Measurements from ENCODE around the gene ACBD3. TPM values are rescaled to one million over a fixed set of nuclear protein-coding genes. Genes with fewer than 3 reads are reported as not detected.
A peak's percentile ranks its signal among the peaks of the same experiment; 100 is the strongest.

Gene ACBD3
- total RNA-seq, 1 donor = 80.3 TPM

DNA sequence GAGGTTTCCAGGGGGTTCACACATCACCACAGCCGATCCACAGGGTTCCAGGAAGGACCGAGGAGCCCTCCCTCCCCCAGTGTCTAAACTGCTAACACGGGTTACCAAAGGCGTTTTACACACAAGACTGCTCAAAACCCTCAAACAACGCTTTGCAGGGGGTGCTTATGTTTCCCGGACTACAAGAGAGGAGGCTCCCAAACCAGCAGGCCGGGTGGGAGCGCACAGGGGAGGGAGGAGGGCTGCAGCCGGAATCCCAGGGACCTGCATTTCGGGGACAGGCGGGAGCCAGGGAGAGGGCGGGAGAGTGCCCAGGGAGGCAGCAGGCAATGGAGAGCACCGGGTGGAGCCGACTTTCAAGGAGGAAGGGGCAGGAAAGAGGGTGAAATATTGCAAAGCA lies 50.8 kb downstream of the ACBD3 start:
- no peak for TF ChIP-seq CTCF (IDR thresholded peaks at IDR 0.05; ENCODE audit: extremely low read depth, low read depth, low read length)
- no peaks in the 10 kb centered on the region for H3K79me2 ChIP-seq (ENCODE audit: insufficient read depth, low read length)
- H3K36me3 ChIP-seq (ENCODE audit: insufficient read depth, low read length) = no peaks in the 10 kb centered on the region
- H3K4me1 ChIP-seq (ENCODE audit: insufficient read depth, low read length) = peaks cover 9% of the 10 kb centered on the region
- peak; percentile 73 for DNase-seq (ENCODE audit: insufficient read length, low spot score, missing footprints)
- no peak overlapping the region for H3K4me3 ChIP-seq (ENCODE audit: insufficient read depth, low read length)
- H4K20me1 ChIP-seq (ENCODE audit: insufficient read depth, low read length) = peaks cover 4% of the 10 kb centered on the region
- peaks cover 8% of the 10 kb centered on the region for H3K27me3 ChIP-seq (ENCODE audit: insufficient read depth, low read length)
- no peak overlapping the region for H3K27ac ChIP-seq (ENCODE audit: low read depth, low read length)
- no peak overlapping the region for H2AFZ ChIP-seq (ENCODE audit: low read length)
- H3K4me2 ChIP-seq (ENCODE audit: insufficient read depth, low read length) = no peak overlapping the region
- H3K9me3 ChIP-seq (ENCODE audit: low read depth, low read length) = no peaks in the 10 kb centered on the region

- Histone ChIP-seq H3K4me3 (ENCODE audit: insufficient read depth, low read length) (no peak overlapping the region), H3K79me2 (ENCODE audit: insufficient read depth, low read length) (no peaks in the 10 kb centered on the region), H3K9me3 (ENCODE audit: low read depth, low read length) (no peaks in the 10 kb centered on the region), H3K36me3 (ENCODE audit: insufficient read depth, low read length) (no peaks in the 10 kb centered on the region), H4K20me1 (ENCODE audit: insufficient read depth, low read length) (peaks cover 4% of the 10 kb centered on the region), H3K27ac (ENCODE audit: low read depth, low read length) (no peak overlapping the region), H3K4me1 (ENCODE audit: insufficient read depth, low read length) (peaks cover 9% of the 10 kb centered on the region), H3K4me2 (ENCODE audit: insufficient read depth, low read length) (peak overlapping the region; percentile 41), H3K27me3 (ENCODE audit: insufficient read depth, low read length) (peaks cover 8% of the 10 kb centered on the region), H2AFZ (ENCODE audit: low read length) (no peak overlapping the region)
- TF ChIP-seq CTCF (IDR thresholded peaks at IDR 0.05; ENCODE audit: extremely low read depth, low read depth, low read length) = no peak
- peak; percentile 80 for DNase-seq (ENCODE audit: insufficient read length, low spot score, missing footprints)
Measured at GRCh38 chr1:226135059-226135651, 51.4 kb downstream of the ACBD3 start.

- Histone ChIP-seq H3K79me2 (ENCODE audit: insufficient read depth, low read length) (no peaks in the 10 kb centered on the region), H3K36me3 (ENCODE audit: insufficient read depth, low read length) (no peaks in the 10 kb centered on the region)
Measured at GRCh38 chr1:226134170-226135058, 52.1 kb downstream of the ACBD3 start.

More at GRCh38 chr1:226134170-226135058, 52.1 kb downstream of the ACBD3 start:
- Histone ChIP-seq H4K20me1 (ENCODE audit: insufficient read depth, low read length) (peaks cover 4% of the 10 kb centered on the region), H3K4me3 (ENCODE audit: insufficient read depth, low read length) (no peak overlapping the region), H3K27me3 (ENCODE audit: insufficient read depth, low read length) (peaks cover 8% of the 10 kb centered on the region), H3K4me2 (ENCODE audit: insufficient read depth, low read length) (peak overlapping the region; percentile 41), H3K4me1 (ENCODE audit: insufficient read depth, low read length) (peaks cover 9% of the 10 kb centered on the region), H3K27ac (ENCODE audit: low read depth, low read length) (no peak overlapping the region), H2AFZ (ENCODE audit: low read length) (no peak overlapping the region), H3K9me3 (ENCODE audit: low read depth, low read length) (no peaks in the 10 kb centered on the region)
- TF ChIP-seq CTCF (IDR thresholded peaks at IDR 0.05; ENCODE audit: extremely low read depth, low read depth, low read length) = no peak
- peak; percentile 66 for DNase-seq (ENCODE audit: insufficient read length, low spot score, missing footprints)

Measured in osteoblast (primary cell).